Measurements from ENCODE around the gene PLB1. TPM values are rescaled to one million over a fixed set of nuclear protein-coding genes. Genes with fewer than 3 reads are reported as not detected.

PLB1 gene
- total and polyA plus RNA-seq, 3 experiments from 2014 or later = 0.16 to 0.39 (median 0.35) TPM

DNA sequence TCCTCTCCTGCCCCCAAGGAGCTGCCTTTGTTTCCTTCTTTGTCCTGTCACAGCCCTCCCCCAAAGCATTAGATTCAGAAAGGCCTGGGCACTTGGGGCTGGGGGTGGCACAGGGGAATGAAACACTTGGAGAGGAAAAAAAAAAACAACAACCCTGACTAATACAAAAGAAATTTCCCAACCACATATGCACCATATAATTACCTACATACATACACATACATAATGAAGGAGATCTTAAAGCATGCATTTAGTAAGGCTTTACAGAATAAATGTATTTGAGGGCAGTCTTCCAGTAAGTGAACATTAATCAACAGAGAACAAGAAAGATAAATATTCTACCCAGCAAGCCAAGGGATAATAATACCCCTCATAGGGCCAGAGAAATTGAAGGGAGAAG is 185.7 kb downstream of the PLB1 start:
- no peaks in the 10 kb centered on the region for H3K27me3 Mint-ChIP-seq
- H3K36me3 Mint-ChIP-seq = no peaks in the 10 kb centered on the region
- ChIA-PET POLR2A (no interaction called here), CTCF (interaction anchor here (1.3 kb wide), 1 partner anchor 88 kb away, joined by 5 read pairs; no protein-coding TSS in a partner anchor)
- H3K27me3 ChIP-seq (ENCODE audit: insufficient read depth, low read length, poor library complexity, severe bottlenecking) = no peaks in the 10 kb centered on the region
- H3K4me1 ChIP-seq (ENCODE audit: insufficient read depth, low read length) = peaks cover 23% of the 10 kb centered on the region
- peak overlapping the region in 3 of 7 donors; percentile 38 to 52 (median 49) for H3K4me3 Mint-ChIP-seq
- no peaks in the 10 kb centered on the region for H3K36me3 ChIP-seq (ENCODE audit: insufficient read depth, low read length)
- DNase-seq = no peak
- no peak overlapping the region for H3K27ac ChIP-seq (ENCODE audit: low read depth, low read length)
- H3K9me3 ChIP-seq (ENCODE audit: low read length) = no peaks in the 10 kb centered on the region
- H3K9me3 Mint-ChIP-seq = no peaks in the 10 kb centered on the region
- H3K4me1 Mint-ChIP-seq = peaks cover 19 to 26% (median 25%) of the 10 kb centered on the region in 3 donors
- H3K27ac Mint-ChIP-seq = peak overlapping the region; percentile 57 to 98 (median 88)
- H3K4me3 ChIP-seq (ENCODE audit: low read length) = no peak overlapping the region

DNA sequence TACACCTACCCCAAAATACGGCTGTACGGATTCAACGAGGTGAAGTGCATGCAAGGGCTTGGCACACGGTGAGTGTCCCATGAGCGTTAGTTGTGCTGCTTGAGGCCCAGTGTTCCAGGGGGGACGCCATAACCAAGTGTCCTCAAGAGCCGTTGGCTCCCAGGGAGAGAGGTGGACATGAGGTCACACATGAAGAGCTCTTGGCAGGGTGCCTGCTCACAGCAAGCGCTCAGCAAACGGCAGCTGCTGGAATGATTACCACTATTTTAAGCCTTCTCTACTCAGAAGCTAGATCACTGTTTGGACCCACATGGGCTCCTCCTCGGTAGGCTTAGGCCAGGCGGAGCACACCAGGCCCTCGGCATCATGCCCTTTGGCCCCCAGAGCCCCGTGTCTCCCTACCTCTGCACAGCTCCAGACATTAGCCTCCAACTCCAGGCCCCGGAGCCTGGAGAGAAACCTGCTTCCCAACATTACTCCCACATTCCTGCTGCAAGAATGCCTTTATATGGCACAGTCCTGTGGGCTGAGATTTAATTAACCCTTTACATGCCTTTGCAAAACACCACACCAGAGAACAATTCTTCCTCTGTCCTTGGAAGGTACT is 187.3 kb downstream of the PLB1 start:
- no peaks in the 10 kb centered on the region for H3K36me3 Mint-ChIP-seq
- no peaks in the 10 kb centered on the region for H3K27me3 Mint-ChIP-seq
- H3K27ac ChIP-seq (ENCODE audit: low read depth, low read length) = peak overlapping the region; percentile 36
- no peaks in the 10 kb centered on the region for H3K9me3 ChIP-seq (ENCODE audit: low read length)
- CTCF ChIA-PET = interaction anchor here (1.3 kb wide), 1 partner anchor 89 kb away, joined by 4 read pairs; no protein-coding TSS in a partner anchor
- H3K27ac Mint-ChIP-seq = peak overlapping the region in 2 of 8 donors; percentile 77 to 87
- H3K4me1 Mint-ChIP-seq = peaks cover 19 to 26% (median 25%) of the 10 kb centered on the region in 3 donors
- H3K4me3 ChIP-seq (ENCODE audit: low read length) = no peak overlapping the region
- no peaks in the 10 kb centered on the region for H3K27me3 ChIP-seq (ENCODE audit: insufficient read depth, low read length, poor library complexity, severe bottlenecking)
- H3K4me1 ChIP-seq (ENCODE audit: insufficient read depth, low read length) = peaks cover 23% of the 10 kb centered on the region
- H3K36me3 ChIP-seq (ENCODE audit: insufficient read depth, low read length) = no peaks in the 10 kb centered on the region
- H3K9me3 Mint-ChIP-seq = no peaks in the 10 kb centered on the region
- POLR2A ChIA-PET = no interaction called here
- DNase-seq = no peak
- no peak overlapping the region for H3K4me3 Mint-ChIP-seq

GRCh38 chr2:28684142-28684858 is 188.4 kb downstream of the PLB1 start:
- no peak for DNase-seq
- Mint-ChIP-seq H3K4me1 (peaks cover 18 to 26% (median 25%) of the 10 kb centered on the region in 3 donors), H3K27me3 (no peaks in the 10 kb centered on the region), H3K27ac (peak overlapping the region in 5 of 8 donors; percentile 16 to 84 (median 33)), H3K4me3 (no peak overlapping the region), H3K36me3 (no peaks in the 10 kb centered on the region), H3K9me3 (no peaks in the 10 kb centered on the region)
- no peaks in the 10 kb centered on the region for H3K27me3 ChIP-seq (ENCODE audit: insufficient read depth, low read length, poor library complexity, severe bottlenecking)
- H3K4me1 ChIP-seq (ENCODE audit: insufficient read depth, low read length) = peaks cover 23% of the 10 kb centered on the region
- H3K4me3 ChIP-seq (ENCODE audit: low read length) = no peak overlapping the region
- ChIA-PET POLR2A (no interaction called here), CTCF (no interaction called here)
- no peaks in the 10 kb centered on the region for H3K9me3 ChIP-seq (ENCODE audit: low read length)
- H3K27ac ChIP-seq (ENCODE audit: low read depth, low read length) = no peak overlapping the region
- no peaks in the 10 kb centered on the region for H3K36me3 ChIP-seq (ENCODE audit: insufficient read depth, low read length)

DNA sequence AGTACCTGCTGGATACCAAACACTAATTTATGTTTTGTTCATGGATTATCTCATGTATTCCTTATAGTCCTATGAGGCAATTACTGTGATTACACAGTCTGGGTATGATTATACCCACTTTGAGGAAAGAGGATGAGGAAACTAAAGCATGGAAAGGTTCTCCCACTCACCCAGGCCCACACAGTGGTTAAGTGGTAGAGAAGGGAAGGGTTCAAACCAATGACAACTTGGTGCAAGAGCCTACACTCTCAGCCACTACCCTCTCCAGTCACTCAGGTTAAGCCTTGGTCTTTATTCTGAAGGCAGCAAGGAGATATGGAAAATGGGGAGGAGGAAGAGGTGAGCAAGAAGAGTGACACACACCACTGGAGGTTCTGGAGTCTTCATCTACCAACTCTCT is 191.3 kb downstream of the PLB1 start:
- ChIA-PET CTCF (no interaction called here), POLR2A (no interaction called here)
- H3K27ac ChIP-seq (ENCODE audit: low read depth, low read length) = no peak overlapping the region
- no peak overlapping the region for H3K4me3 ChIP-seq (ENCODE audit: low read length)
- H3K27me3 ChIP-seq (ENCODE audit: insufficient read depth, low read length, poor library complexity, severe bottlenecking) = no peaks in the 10 kb centered on the region
- H3K4me1 ChIP-seq (ENCODE audit: insufficient read depth, low read length) = peaks cover 4% of the 10 kb centered on the region
- no peak overlapping the region for H3K27ac Mint-ChIP-seq
- no peak for DNase-seq
- H3K36me3 Mint-ChIP-seq = no peaks in the 10 kb centered on the region
- H3K36me3 ChIP-seq (ENCODE audit: insufficient read depth, low read length) = no peaks in the 10 kb centered on the region
- no peaks in the 10 kb centered on the region for H3K9me3 ChIP-seq (ENCODE audit: low read length)
- H3K9me3 Mint-ChIP-seq = no peaks in the 10 kb centered on the region
- H3K4me3 Mint-ChIP-seq = no peak overlapping the region
- peaks cover 0 to 5% of the 10 kb centered on the region in 2 donors for H3K27me3 Mint-ChIP-seq
- H3K4me1 Mint-ChIP-seq = peaks cover 0 to 6% (median 6%) of the 10 kb centered on the region in 3 donors

GRCh38 chr2:28687640-28688385 is 192.0 kb downstream of the PLB1 start:
- Histone ChIP-seq H3K36me3 (ENCODE audit: insufficient read depth, low read length) (no peaks in the 10 kb centered on the region), H3K27ac (ENCODE audit: low read depth, low read length) (no peak overlapping the region), H3K4me3 (ENCODE audit: low read length) (no peak overlapping the region), H3K4me1 (ENCODE audit: insufficient read depth, low read length) (no peaks in the 10 kb centered on the region), H3K27me3 (ENCODE audit: insufficient read depth, low read length, poor library complexity, severe bottlenecking) (no peaks in the 10 kb centered on the region), H3K9me3 (ENCODE audit: low read length) (no peaks in the 10 kb centered on the region)
- Mint-ChIP-seq H3K4me3 (no peak overlapping the region), H3K27ac (peak overlapping the region in 1 of 8 donors; percentile 19), H3K9me3 (no peaks in the 10 kb centered on the region), H3K27me3 (peaks cover 0 to 8% of the 10 kb centered on the region in 2 donors), H3K4me1 (peaks cover 0 to 6% (median 6%) of the 10 kb centered on the region in 3 donors), H3K36me3 (no peaks in the 10 kb centered on the region)
- DNase-seq = no peak
- ChIA-PET CTCF (no interaction called here), POLR2A (no interaction called here)

DNA sequence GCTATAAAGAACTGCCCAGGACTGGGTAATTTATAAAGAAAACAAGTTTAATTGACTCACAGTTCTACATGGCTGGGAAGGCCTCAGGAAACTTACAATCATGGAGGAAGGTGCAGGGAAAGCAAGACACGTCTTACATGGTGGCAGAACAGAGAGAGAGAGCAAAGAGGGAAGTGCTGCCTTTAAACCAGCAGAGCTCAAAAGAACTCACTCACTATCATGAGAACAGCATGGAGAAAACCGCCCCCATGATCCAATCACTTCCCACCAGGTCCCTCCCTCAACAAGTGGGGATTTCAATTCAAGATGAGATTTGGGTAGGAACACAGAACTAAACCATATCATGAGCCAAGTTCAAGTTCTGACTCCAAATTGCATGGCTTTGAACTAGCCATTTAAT is 193.0 kb downstream of the PLB1 start:
- Mint-ChIP-seq H3K9me3 (no peaks in the 10 kb centered on the region), H3K4me1 (peaks cover 0 to 6% (median 6%) of the 10 kb centered on the region in 3 donors), H3K27ac (peak overlapping the region in 1 of 8 donors; percentile 19), H3K27me3 (peaks cover 0 to 8% of the 10 kb centered on the region in 2 donors), H3K36me3 (no peaks in the 10 kb centered on the region), H3K4me3 (no peak overlapping the region)
- H3K27me3 ChIP-seq (ENCODE audit: insufficient read depth, low read length, poor library complexity, severe bottlenecking) = no peaks in the 10 kb centered on the region
- H3K4me3 ChIP-seq (ENCODE audit: low read length) = no peak overlapping the region
- no peaks in the 10 kb centered on the region for H3K36me3 ChIP-seq (ENCODE audit: insufficient read depth, low read length)
- POLR2A ChIA-PET = no interaction called here
- H3K9me3 ChIP-seq (ENCODE audit: low read length) = no peaks in the 10 kb centered on the region
- H3K27ac ChIP-seq (ENCODE audit: low read depth, low read length) = no peak overlapping the region
- H3K4me1 ChIP-seq (ENCODE audit: insufficient read depth, low read length) = no peaks in the 10 kb centered on the region
- CTCF ChIA-PET = no interaction called here
- DNase-seq = no peak

DNA sequence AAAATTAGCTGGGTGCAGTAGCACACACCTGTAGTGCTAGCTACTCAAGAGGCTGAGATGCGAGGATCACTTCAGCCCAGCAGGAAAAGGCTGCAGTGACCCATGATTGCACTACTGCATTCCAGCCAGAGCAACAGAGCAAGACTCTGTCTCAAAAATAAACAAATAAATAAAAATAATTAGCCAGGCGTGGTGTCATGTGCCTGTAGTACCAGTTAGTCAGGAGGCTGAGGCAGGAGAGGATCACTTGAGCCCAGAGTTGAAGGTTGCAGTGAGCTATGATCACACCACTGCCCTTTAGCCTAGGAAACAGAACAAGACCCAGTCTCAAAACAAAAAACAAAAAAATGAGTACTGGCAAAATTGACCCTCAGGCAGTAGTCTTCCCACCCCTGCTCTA is 193.9 kb downstream of the PLB1 start:
- Mint-ChIP-seq H3K9me3 (no peaks in the 10 kb centered on the region), H3K27ac (no peak overlapping the region), H3K27me3 (peaks cover 0 to 8% of the 10 kb centered on the region in 2 donors), H3K4me3 (peak overlapping the region in 1 of 7 donors; percentile 54), H3K4me1 (peaks cover 0 to 3% (median 2%) of the 10 kb centered on the region in 3 donors), H3K36me3 (no peaks in the 10 kb centered on the region)
- Histone ChIP-seq H3K36me3 (ENCODE audit: insufficient read depth, low read length) (no peaks in the 10 kb centered on the region), H3K4me1 (ENCODE audit: insufficient read depth, low read length) (no peaks in the 10 kb centered on the region), H3K9me3 (ENCODE audit: low read length) (no peaks in the 10 kb centered on the region), H3K27ac (ENCODE audit: low read depth, low read length) (no peak overlapping the region), H3K27me3 (ENCODE audit: insufficient read depth, low read length, poor library complexity, severe bottlenecking) (no peaks in the 10 kb centered on the region), H3K4me3 (ENCODE audit: low read length) (no peak overlapping the region)
- DNase-seq = no peak
- CTCF ChIA-PET = no interaction called here
- POLR2A ChIA-PET = no interaction called here

DNA sequence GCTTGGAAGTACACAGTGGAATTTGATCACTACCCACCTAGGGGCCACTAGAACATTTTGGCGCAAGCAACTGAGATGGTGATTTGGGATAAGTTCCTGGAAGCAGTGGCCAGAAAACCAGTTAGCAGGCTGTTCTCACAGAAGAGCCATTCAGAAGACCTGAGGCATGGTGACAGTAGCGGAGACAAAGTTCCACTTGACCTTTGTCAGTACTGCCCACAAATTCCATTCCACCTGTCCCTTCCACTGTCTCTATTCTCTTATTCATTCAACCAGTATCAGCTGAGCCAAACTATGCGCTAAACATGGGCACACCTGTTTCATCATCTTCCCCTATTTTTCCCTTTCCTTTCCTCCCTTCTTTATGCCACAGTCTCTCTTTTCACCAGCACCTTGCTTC is 196.6 kb downstream of the PLB1 start:
- H3K4me3 Mint-ChIP-seq = no peak overlapping the region

More for the DNA sequence above, 196.6 kb downstream of the PLB1 start:
- no peaks in the 10 kb centered on the region for H3K9me3 ChIP-seq (ENCODE audit: low read length)
- no peak overlapping the region for H3K4me3 ChIP-seq (ENCODE audit: low read length)
- Mint-ChIP-seq H3K27me3 (peaks cover 0 to 8% of the 10 kb centered on the region in 2 donors), H3K4me1 (no peaks in the 10 kb centered on the region), H3K27ac (peak overlapping the region in 2 of 8 donors; percentile 25 to 56), H3K9me3 (no peaks in the 10 kb centered on the region), H3K36me3 (no peaks in the 10 kb centered on the region)
- no peak for DNase-seq
- POLR2A ChIA-PET = no interaction called here
- H3K27me3 ChIP-seq (ENCODE audit: insufficient read depth, low read length, poor library complexity, severe bottlenecking) = no peaks in the 10 kb centered on the region
- H3K4me1 ChIP-seq (ENCODE audit: insufficient read depth, low read length) = no peaks in the 10 kb centered on the region
- H3K27ac ChIP-seq (ENCODE audit: low read depth, low read length) = no peak overlapping the region
- CTCF ChIA-PET = no interaction called here
- H3K36me3 ChIP-seq (ENCODE audit: insufficient read depth, low read length) = no peaks in the 10 kb centered on the region
